Lower leg skin (tissue), 4 donors: ENCODE measurements around the gene SH2D3C. TPM values are rescaled to one million over a fixed set of nuclear protein-coding genes. Genes with fewer than 3 reads are reported as not detected.
"Not testable (repeated sequence)": the region's sequence is repeated elsewhere in the genome, so short reads cannot be mapped to it uniquely, and the experiment has no call there.

ENCODE experiments used
- DNase-seq, 2 donors: peaks; one replicate each; pipeline ENCODE4 v3.0.0-alpha.2; 2019; ENCODE audit warnings: low spot score in 2 of 2
- H3K4me3 ChIP-seq: fragments of 200-600 bp; sonication (generic); 2 replicates; pipeline ENCODE4 v1.5.1; 2017; ENCODE audit warnings: mild to moderate bottlenecking, low read depth; ENCODE audit not compliant: poor library complexity, severe bottlenecking
- CTCF ChIP-seq, 3 donors: fragments of 450-650 bp; IDR thresholded peaks; one replicate each; pipeline ENCODE4 v1.5.1; 2016; ENCODE audit warnings: antibody characterized with exemption in 3 of 3, mild to moderate bottlenecking in 3 of 3, moderate library complexity in 2 of 3
- POLR2A ChIP-seq, 2 donors: fragments of 450-650 bp; IDR thresholded peaks; one replicate each; pipeline ENCODE4 v1.6.1; 2016 to 2017; ENCODE audit warnings: antibody characterized with exemption in 2 of 2, mild to moderate bottlenecking in 1 of 2, moderate library complexity in 1 of 2
- WGBS, 2 donors: methylation state at CpG; one replicate each; pipeline ENCODE4 v1.1.5; 2018; 5-methylcytosine and 5-hydroxymethylcytosine counted together
- intact Hi-C: fragments of 100-400 bp; cut with DNase I; formaldehyde crosslinking; loops from one replicate; pipeline ENCODE4 v1.15.0; 2023; ENCODE audit warnings: low total_unique reads
- total RNA-seq, 4 donors: library from RNA; depleted of rRNA; stranded (reverse); fragments of >200 nt; gene quantifications; one replicate each; pipeline ENCODE4 v1.1.0, GENCODE V29; 2016

SH2D3C gene
- total RNA-seq, 4 donors from 2014 or later: 1.9 to 8.5 (median 5.3) TPM

GRCh38 chr9:127783111-127784008 lies 4.9 kb upstream of the SH2D3C start:
- TF ChIP-seq CTCF (IDR thresholded peaks at IDR 0.05): no peak
- TF ChIP-seq POLR2A (IDR thresholded peaks at IDR 0.05): no peak
- H3K4me3 ChIP-seq: no peak overlapping the region
- peak; percentile 55 to 93 for DNase-seq
- intact Hi-C loops: loop anchor here (5.0 kb wide), 1 partner anchor 46 kb away; the partner anchor contains the start of gene TOR2A
- WGBS, 2 donors: 69 to 81% methylated on average over 17 to 20 of the region's 20 CpGs

- intact Hi-C loops: loop anchor here (5.0 kb wide), 1 partner anchor 45 kb away; the partner anchor contains the start of gene TOR2A
- DNase-seq: no peak
- TF ChIP-seq CTCF (IDR thresholded peaks at IDR 0.05) (no peak), POLR2A (IDR thresholded peaks at IDR 0.05) (no peak)
- H3K4me3 ChIP-seq: no peak overlapping the region
- 77 to 83% methylated on average over 4 of the region's 4 CpGs for WGBS, 2 donors
Measured at GRCh38 chr9:127781806-127782205, 3.3 kb upstream of the SH2D3C start.

GRCh38 chr9:127780909-127781308 lies 2.4 kb upstream of the SH2D3C start:
- WGBS, 2 donors: 80 to 86% methylated on average over 9 of the region's 9 CpGs
- DNase-seq, H3K4me3 ChIP-seq: not testable (repeated sequence)
- intact Hi-C loops: loop anchor here (5.0 kb wide), 1 partner anchor 44 kb away; the partner anchor contains the start of gene TOR2A

- DNase-seq: no peak
- H3K4me3 ChIP-seq: no peak overlapping the region
- TF ChIP-seq CTCF (IDR thresholded peaks at IDR 0.05) (no peak), POLR2A (IDR thresholded peaks at IDR 0.05) (no peak)
- intact Hi-C loops: loop anchor here (5.0 kb wide), 1 partner anchor 43 kb away; the partner anchor contains the start of gene TOR2A
- WGBS, 2 donors: 65 to 67% methylated on average over 17 to 18 of the region's 20 CpGs
Measured at GRCh38 chr9:127780126-127780885, 1.8 kb upstream of the SH2D3C start.

- DNase-seq: no peak
- TF ChIP-seq POLR2A (IDR thresholded peaks at IDR 0.05) (no peak), CTCF (IDR thresholded peaks at IDR 0.05) (no peak)
- H3K4me3 ChIP-seq: no peak overlapping the region
- intact Hi-C loops: no loop called here
- 68 to 72% methylated on average over 17 of the region's 17 CpGs for WGBS, 2 donors
Measured at GRCh38 chr9:127779136-127779981, 893 bp upstream of the SH2D3C start.
